ENCODE results near the gene SH2D1A.
"Not testable (repeated sequence)": the region's sequence is repeated elsewhere in the genome, so short reads cannot be mapped to it uniquely, and the experiment has no call there.

Gene SH2D1A
- long read RNA-seq, donor 1 = 0 reads
- long read RNA-seq, donor 2 = 0 reads
- long read RNA-seq, donor 3 = 0 reads
- long read RNA-seq, donor 4, partial matches to known transcripts = 0 of 2 reads
- long read RNA-seq, donor 4, other reads (novel, unspliced or antisense) = 0 of 2 reads
- long read RNA-seq, donor 5 = 0 reads
- long read RNA-seq, donor 6 = 0 reads
- long read RNA-seq, donor 7 = 0 reads
- long read RNA-seq, donor 8 = 0 reads

DNA sequence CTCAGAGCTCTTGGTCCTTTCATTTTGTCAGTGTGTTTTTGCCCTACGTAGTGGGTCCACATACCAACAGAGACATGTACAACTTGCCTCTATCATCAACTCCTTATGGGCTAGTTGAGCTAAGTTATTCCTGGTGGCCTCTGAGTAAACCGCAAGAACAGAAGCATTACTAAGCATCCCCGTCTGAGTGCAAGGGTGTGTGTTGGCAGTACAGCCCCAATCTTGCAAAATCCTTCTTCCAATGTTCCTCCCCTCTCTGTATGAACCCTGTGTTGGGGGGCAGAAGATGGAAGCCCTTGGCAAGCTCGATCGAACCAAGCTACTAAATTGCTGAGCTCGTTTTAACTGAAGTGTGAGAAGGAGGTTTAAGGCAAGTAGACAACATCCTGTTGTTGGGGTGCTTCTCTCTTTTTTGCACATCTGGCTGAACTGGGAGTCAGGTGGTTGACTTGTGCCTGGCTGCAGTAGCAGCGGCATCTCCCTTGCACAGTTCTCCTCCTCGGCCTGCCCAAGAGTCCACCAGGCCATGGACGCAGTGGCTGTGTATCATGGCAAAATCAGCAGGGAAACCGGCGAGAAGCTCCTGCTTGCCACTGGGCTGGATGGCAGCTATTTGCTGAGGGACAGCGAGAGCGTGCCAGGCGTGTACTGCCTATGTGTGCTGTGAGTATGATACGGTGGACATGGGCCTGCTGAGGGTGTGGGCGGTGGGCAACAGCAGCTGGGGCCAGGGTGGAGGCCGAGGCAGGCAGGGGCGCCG, at the start of gene SH2D1A:
SH2D1A (plus strand) TSS at position 447 of the 760 bp plus-strand sequence; CDS start at position 527, 80 bp downstream.
- no peak for DNase-seq

DNA sequence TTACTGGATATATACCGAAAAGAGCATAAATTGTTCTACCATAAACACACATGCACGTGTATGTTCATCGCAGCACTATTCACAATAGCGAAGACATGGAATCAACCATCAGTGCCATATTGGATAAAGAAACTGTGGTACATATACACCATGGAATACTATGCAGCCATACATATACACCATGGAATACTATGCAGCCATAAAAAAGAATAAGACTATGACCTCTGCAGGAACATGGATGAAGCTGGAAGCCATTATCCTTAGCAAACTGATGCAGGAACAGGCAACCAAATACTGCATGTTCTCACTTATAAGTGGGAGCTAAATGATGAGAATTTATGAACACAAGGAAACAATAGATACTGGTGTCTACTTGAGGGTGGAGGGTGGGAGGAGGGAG, 47.0 kb upstream of the SH2D1A start:
- not testable (repeated sequence) for DNase-seq

DNA sequence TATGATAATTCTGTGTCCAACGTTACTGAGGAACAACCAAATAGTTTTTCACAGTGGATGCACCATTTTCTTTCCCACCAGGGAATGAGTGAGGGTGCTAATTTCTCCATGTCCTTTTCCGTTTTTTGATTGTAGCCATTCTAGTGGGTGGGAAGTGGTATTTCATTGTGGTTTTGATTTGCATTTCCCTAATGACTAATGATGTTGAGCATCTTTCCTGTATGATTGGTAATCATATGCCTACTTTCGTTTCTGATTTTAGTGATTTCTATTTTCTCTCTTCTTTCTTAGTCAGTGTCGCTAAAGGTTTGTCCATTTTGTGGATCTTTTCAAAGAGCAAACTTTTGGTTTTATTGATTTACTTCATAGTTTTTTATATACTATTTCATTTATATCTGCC, 46.0 kb upstream of the SH2D1A start:
- no peak for DNase-seq

DNA sequence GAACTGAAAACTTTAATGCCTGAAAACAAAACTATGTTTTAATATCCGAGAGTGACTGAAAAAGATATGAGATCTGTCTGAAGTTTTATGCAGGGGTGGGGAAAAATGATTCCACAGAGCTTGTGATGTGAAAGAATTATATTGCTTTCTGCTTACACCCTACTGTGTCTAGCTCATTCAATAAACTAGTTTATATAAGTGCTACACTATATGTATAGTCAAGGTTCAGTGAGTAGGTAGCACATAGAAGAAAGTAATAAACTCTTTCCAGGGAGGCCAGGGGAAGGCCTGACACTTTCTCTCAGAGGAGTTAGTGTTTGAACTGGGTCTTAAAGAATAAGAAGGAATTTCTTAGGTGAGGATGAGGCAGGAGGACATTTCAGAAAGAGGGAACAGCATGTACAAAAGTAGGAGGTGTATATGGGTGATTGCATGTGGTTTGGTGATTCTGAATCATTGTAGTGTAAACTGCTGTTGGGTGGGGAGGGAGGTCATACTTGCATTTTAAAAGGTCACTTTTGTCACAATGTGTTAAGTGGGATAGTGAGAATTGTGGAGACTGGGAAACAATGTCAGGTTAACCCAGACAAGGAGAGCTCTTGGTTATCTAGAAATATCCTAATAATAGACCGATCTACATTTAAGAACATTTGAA, 39.0 kb upstream of the SH2D1A start:
- DNase-seq = no peak

DNA sequence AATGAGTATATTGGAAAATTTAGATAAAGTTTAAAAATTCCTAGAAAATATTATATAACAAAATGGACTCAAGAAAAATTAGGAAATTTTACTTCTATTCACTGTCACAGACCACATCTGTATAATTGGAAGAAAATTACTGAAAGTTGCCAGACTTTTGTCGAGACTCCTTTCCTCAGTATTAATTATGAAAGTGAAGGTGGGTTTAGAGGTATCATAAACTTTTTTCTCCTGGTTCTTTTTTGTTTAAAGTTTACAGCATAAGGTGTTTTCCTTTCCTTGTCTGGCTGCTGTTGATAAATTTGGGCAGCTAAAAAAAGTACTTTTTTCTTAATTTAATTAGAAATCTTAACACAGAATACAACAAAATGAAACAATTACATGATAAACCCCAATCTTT, 20.6 kb upstream of the SH2D1A start:
- no peak for DNase-seq

DNA sequence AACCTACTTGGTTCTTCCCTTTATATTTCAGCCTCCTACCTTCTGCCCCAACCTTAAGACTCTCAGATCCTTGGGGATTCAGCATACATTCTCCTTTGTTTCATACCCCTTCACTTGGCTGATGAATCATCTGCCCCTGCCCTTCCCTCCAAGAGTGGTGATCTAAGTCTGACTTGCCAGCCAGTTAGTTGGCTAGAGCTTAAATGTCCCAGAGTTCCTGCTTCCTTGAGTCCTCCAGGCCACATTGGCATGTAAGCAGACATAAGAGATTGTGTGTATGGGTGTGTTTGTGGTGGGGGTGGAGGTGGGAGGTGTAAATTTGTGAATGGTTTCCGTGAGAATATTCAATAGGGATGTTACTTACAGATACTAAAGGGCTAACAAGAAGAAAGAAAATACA, 17.6 kb upstream of the SH2D1A start:
- no peak for DNase-seq

DNA sequence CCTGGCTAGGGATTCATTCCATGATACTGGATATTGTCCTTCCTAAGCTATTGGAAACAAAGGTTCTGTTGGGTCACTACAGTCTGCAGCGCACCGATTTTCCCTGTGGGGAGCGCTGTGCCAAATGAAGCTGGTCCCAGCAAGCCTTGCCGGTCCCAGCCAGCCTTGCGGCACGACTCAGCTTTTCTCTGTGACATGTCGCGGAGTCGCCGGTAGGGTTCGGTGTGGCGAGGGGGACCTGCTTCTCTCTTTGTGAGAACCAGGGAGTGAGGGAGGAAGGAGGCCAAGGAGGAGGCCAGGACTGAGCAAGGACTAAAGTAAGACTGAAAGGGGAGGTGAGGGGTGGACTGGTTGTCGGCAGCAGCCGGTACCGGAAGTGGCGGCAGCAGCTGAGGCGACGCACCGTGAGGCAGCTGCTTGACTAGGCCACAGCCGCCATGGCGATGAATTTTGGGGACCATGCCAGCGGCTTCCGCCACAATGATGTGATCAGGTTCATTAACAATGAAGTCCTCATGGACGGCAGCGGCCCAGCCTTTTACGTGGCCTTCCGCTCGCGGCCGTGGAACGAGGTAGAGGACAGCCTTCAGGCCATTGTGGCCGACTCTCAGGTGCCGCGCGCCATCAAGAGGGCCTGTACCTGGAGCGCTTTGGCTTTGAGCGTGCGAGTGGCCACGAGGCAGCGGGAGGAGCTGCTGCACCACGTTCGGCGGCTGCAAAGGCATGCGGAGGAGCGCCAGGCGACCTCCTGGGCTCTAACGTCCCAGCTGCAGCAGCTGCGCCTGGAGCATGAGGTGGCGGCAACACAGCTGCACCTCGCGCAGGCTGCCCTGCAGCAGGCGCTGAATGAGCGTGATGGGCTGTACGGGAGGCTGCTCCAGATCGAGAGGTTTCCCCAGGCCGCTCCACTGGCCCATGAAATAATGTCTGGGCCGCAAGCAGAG, 13.6 kb upstream of the SH2D1A start, which contains the start of gene TEX13D:
TEX13D (plus strand) TSS at position 180 of the 944 bp plus-strand sequence; CDS start at position 438, 258 bp downstream.
- DNase-seq = no peak

DNA sequence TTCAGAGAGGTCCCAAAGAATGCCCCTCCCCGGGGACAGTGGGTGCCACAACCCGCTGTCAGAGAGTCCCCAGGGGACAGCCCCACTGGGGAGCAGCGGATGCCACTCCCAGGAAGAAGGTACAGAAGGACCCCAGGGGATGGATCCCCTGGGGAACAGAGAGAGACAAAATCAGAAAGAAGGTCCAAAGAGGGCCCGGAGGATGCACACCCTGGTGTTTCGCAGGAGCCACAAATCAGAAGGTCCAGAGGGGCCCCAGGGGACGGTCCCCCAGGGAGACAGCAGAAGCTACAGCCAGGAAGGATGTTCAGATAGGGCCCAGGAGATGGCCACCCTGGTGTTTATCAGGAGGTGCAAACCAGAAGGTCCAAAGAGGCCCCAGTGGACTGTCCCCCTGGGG, 12.5 kb upstream of the SH2D1A start:
- DNase-seq = no peak

DNA sequence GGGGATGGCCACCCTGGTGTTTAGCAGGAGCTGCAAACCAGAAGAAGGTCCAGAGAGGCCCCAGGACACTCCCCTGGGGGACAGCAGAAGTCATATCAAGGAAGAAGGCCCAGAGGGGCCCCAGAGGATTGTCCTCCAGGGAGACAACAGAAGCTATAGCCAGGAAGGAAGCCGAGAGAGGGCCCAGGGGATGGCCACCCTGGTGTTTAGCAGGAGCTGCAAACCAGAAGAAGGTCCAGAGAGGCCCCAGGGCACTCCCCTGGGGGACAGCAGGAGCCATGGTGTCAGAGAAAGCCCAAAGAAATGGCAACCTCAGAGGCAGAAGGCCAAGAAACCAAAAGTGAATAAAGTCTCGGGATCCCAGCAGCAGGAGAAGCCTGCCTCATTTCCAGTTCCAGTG, 11.8 kb upstream of the SH2D1A start:
- DNase-seq = not testable (repeated sequence)

DNA sequence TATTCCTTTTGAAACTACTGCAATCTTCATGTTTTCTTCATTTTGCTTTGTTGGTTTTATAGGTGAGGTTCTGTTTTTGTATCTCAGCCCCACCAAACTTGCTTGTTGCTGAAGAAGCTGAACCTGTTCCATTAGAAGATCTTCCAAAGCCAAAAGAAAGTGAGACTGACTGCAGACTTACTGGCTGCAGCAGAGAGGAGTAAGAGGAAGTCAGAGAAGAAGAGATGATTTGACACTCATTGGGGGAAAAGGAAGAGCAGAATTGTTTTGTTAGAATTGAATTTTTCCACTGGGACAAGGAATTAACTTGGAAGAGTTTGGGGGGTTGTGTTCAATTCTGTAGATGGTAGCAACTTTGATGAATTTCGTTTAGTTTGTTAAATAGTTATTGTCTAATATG, 10.8 kb upstream of the SH2D1A start:
- no peak for DNase-seq

DNA sequence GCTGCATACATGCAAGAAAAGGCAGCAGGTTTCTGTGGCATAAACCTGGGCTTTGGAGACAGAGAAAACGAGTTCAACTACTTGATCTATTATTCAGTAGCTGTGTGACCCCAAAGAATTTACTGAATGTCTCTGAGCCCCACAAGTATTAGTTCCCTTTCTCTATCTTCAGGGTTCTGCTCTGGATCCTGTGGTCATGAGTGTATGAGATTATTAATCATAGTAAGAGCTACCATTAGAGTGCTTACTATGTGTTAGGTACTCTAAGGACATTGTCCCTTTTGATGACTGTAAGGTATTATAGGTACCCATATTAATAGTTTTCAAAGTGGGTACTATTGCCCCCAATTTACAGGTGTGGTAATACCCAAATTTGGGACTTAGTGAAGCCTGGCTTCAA, 8.4 kb upstream of the SH2D1A start:
- DNase-seq = no peak

DNA sequence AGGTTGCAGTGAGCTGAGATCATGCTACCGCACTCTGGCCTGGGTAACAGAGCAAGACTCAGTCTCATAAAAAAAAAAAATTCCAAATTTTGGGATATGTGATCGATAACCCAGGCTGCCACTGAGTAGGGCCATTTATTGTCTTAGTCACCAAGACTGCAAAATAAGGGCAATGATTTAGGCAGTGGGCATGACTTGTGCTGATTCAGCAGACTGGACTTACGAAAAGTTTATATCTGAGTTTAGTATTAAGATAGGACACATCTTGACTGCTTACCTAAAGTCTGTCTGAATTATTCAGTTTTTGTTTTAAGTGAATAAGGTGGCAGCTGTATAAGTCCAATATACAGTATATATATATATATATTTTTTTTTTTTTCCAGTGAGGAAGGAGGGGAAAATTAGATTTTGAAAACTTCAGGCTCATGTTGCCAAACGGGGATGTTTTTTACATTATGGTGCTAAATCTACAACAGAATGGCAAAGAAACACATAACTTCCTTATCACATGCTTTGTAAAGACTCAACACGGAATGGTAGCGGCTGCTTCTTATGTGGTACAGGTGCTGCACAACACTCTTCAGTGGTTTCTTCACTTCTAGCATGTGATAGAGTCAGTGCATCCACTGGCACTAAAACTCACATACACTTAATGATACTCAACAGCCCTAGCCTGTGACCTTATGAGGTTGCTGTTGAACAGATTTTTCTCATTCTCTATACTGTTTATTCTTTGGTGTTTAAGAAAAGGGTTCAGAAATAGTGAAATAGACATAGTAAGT, 7.4 kb upstream of the SH2D1A start:
- no peak for DNase-seq

DNA sequence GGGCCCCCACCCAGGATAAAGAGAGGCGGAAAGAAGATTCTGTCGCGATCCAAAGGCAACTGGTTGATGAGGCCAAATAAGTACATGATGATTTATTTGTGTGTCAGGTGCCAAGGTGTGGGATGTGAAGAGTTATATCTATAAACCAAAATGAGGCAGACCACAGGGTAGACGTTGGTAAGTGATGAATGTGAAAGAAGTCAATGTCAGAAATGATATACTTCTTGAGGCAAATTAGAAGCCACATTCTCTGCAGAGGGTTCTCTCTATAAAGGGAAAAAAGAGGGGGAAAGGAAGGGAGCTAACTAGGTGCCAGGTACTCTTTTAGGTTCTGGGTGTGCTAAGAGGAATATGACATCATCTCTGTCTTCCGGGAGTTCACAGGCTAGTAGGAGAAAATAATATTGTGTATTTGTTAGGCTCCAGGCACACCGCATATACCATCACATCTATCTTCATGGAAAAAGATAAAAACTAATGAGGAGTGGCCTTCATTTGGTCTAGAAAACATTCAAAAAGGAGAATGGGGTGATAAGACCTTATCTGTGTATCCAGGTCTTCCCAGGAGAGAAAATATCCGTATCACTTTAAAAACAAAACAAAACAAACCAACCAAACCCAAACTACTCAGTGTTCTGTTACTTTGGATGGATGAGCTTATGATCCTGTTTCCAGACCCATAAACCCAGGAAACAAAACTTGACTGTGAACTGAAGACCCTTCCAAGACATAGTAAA, 4.8 kb upstream of the SH2D1A start:
- no peak for DNase-seq

DNA sequence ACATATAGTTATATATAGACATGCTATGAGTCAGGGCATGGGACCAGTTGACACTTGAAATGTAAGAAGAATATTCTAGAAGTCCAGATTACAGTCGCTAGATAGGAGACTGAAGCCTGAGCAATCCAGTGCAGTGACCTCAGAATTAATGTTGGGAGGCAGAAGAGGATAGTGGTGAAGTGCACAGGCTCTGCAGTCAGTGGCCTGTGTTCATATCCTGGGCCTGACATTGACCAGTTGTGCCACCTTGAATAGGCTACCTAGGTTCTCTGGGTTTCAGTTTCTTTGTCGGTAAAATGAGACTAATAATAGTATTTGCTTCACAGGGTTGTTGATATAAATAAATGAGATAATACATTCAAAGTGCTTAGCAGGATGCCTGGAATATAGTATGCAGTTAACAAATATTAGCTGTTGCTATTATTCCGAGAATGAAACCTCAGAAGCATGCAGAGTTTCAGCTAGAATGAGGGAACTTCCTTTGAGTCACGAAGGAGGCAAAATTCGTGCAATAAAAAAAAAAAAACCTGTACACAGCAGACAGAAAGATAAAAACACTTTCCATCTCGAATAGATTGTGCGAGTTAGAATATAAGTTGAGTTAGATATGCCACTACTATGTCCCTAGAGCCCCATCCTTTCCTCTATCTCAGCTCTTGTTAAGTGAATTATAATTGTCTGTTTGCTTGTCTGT, 4.0 kb upstream of the SH2D1A start:
- DNase-seq = no peak

DNA sequence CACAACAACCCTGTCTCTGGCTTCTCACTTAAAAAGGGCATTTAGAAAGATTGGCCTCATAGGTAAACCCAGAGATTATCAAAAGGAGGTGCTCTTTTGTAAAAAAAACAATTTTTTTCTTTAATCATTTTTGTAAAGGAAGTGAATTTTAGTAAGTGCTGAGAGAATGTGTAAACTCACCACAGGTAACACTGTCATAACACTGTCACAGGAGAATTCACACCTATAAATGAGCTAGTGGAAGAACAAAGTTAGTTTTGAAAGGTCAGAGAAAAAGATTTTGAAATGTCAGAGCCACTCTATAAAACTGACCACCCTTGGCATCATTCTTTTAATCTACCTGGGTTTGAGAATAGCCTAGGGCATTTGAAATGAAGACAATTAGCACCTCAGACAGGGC, 3.3 kb upstream of the SH2D1A start:
- no peak for DNase-seq

DNA sequence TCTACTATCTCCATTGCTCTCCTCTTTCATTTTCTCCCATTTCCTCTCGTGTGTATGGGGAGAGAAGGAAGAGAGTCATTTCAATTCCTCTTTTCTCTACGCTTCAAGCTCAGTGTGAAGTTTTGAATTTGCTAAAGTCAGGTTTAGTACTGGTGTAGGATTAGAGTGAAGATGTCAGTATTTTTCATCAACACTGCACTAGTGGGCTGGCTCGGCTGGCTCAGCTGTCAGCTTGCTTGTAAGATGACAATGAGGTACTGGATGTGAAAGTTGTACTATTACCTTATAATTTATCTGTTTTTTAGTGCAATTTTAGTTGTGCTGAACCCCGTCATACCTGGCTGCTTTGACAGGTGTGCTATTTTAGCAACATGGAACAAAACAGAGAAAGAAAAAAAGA, 2.1 kb upstream of the SH2D1A start:
- no peak for DNase-seq

DNA sequence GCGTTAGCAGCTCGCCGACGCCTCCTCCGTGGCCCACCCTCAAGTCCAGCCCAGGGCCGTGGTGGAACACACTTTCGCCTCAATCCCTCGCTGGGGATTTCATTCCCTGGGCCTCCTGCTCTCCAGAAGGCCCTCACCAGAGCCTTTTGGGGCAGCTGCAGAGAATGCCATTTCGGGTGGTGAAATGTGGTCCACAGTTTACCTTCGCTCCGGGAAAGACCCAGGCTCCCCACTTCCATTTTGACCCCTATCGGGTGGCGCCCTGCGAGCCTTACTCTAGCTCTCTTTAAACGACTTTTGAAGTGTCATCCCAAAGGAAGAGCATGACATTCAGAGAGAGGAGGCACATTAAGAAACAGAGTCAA, 496 bp downstream of the SH2D1A start:
- DNase-seq = no peak

DNA sequence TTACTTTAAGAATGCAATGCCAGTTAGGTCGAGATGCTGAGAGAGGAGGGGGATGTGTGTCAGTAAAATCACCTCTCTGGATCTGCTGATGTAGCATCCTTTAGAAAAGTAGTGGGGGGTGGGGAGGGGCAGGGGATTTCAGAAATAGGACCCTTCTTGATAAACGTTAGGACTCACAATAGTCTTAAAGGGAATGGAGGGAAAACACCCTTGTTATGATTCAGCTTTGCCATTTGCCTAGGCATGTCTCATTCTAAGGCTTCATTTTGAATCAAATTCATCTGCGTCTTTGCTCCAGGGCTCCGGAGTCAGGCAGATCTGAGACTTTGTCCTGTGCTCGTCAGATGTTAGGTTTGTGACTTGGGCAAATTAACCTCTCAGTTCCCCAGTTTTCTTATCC, 879 bp downstream of the SH2D1A start:
- no peak for DNase-seq

DNA sequence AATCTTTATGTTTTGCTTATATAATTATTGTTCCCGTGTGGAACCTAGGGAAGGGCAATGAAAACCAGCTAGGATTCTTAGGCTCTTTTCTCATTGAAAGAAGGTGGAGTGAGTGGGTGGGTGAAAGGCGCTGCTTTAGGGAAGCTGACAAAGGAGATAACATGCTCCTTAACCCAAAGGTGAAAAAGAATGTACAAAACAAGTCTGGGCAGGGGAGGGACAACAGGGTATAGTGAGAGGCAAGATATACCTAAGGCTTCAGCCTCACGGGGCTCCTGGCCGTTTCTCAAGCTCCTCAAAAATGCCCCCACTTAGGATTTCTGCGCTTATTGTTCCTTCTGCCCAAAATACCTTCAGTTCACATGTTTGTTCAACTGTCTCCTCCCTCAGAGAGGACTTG, 1.8 kb downstream of the SH2D1A start:
- no peak for DNase-seq

DNA sequence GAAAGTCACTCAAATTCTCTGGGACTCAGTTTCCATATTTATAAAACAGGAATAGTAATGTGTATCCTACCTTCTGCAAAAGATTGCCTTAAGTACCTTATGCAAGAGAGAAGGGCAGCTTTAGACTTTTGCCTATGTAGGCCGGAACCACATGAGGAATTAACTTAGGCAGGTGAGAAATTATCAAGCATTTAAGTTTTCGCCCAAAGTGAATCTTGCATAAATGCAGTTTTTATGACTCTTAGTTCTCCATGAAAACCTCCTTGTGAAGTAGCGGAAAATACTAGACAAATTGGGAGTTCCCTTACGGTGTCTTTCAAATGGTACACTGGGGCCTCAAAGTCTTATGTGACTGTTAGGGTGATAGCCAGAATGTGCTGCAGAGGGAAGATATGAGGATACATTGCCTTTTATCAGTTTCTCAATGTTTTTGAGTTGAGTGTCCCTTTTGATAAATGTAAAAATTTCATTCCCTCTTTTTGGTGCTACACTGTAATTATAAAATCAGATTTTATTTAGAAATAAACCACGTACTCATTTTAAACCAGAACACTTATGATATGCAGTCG, 2.6 kb downstream of the SH2D1A start:
- no peak for DNase-seq
